H9 (cell line): Measurements from ENCODE around the gene OTX2. TPM values are rescaled to one million over a fixed set of nuclear protein-coding genes. Genes with fewer than 3 reads are reported as not detected.

Experiments
- DNase-seq: peaks from one replicate; pipeline ENCODE4 v3.0.0-alpha.2; 2017
- H2AFZ ChIP-seq: one replicate; pipeline ENCODE4 v1.6.1; 2013; ENCODE audit warnings: mild to moderate bottlenecking, low read length, control low read depth, moderate library complexity
- H2AK5ac ChIP-seq: 2 replicates; pipeline ENCODE4 v1.6.1; 2013; ENCODE audit warnings: low read length, control low read depth, mixed read lengths; ENCODE audit not compliant: insufficient read length
- H2BK120ac ChIP-seq: one replicate; pipeline ENCODE4 v1.6.1; 2013; ENCODE audit warnings: low read depth, mild to moderate bottlenecking, low read length, control low read depth, inconsistent platforms; ENCODE audit not compliant: poor library complexity, severe bottlenecking
- H2BK12ac ChIP-seq: 2 replicates; pipeline ENCODE4 v1.6.1; 2013; ENCODE audit warnings: low read length, control low read depth, mixed read lengths, low read depth; ENCODE audit not compliant: insufficient read length
- H2BK15ac ChIP-seq: 2 replicates; pipeline ENCODE4 v1.6.1; 2013; ENCODE audit warnings: low read depth, low read length, control low read depth
- H2BK20ac ChIP-seq: one replicate; pipeline ENCODE4 v1.6.1; 2013; ENCODE audit warnings: low read depth, mild to moderate bottlenecking, low read length, control low read depth, inconsistent platforms; ENCODE audit not compliant: poor library complexity, severe bottlenecking
- H2BK5ac ChIP-seq: 2 replicates; pipeline ENCODE4 v1.6.1; 2013; ENCODE audit warnings: low read length, control low read depth, mixed read lengths; ENCODE audit not compliant: insufficient read length
- H3K14ac ChIP-seq: 2 replicates; pipeline ENCODE4 v1.6.1; 2013; ENCODE audit warnings: low read length, control low read depth; ENCODE audit not compliant: insufficient read depth
- H3K18ac ChIP-seq: 2 replicates; pipeline ENCODE4 v1.6.1; 2013; ENCODE audit warnings: low read depth, mild to moderate bottlenecking, mixed read lengths, low read length, control low read depth; ENCODE audit not compliant: insufficient read length
- H3K23ac ChIP-seq: 2 replicates; pipeline ENCODE4 v1.6.1; 2013; ENCODE audit warnings: low read length, control low read depth, mixed read lengths, low read depth; ENCODE audit not compliant: insufficient read length
- H3K23me2 ChIP-seq: 2 replicates; pipeline ENCODE4 v1.6.1; 2013; ENCODE audit warnings: low read depth, mild to moderate bottlenecking, mixed read lengths, low read length, control low read depth; ENCODE audit not compliant: insufficient read length, poor library complexity, severe bottlenecking
- H3K27ac ChIP-seq: 2 replicates; pipeline ENCODE4 v1.5.1; 2013; ENCODE audit warnings: low read length, control low read depth, mixed read lengths, low read depth; ENCODE audit not compliant: insufficient read length
- H3K27me3 ChIP-seq: 2 replicates; pipeline ENCODE4 v1.6.1; 2013; ENCODE audit warnings: low read length, control low read depth, inconsistent platforms; ENCODE audit not compliant: insufficient read depth
- H3K4ac ChIP-seq: 2 replicates; pipeline ENCODE4 v1.6.1; 2013; ENCODE audit warnings: low read depth, mild to moderate bottlenecking, control low read depth, inconsistent platforms, low read length, moderate library complexity
- H3K4me1 ChIP-seq: 2 replicates; pipeline ENCODE4 v1.6.1; 2013; ENCODE audit warnings: low read length, control low read depth, inconsistent platforms; ENCODE audit not compliant: insufficient read depth
- H3K4me2 ChIP-seq: 2 replicates; pipeline ENCODE4 v1.6.1; 2013; ENCODE audit warnings: low read length, control low read depth, mixed read lengths; ENCODE audit not compliant: insufficient read length, insufficient read depth
- H3K56ac ChIP-seq: 2 replicates; pipeline ENCODE4 v1.6.1; 2013; ENCODE audit warnings: low read depth, mild to moderate bottlenecking, mixed read lengths, low read length, control low read depth; ENCODE audit not compliant: insufficient read length
- H3K79me1 ChIP-seq: 2 replicates; pipeline ENCODE4 v1.6.1; 2013; ENCODE audit warnings: low read depth, mild to moderate bottlenecking, moderate library complexity, low read length, control low read depth, inconsistent platforms; ENCODE audit not compliant: insufficient read depth, poor library complexity, severe bottlenecking
- H3K79me2 ChIP-seq: 2 replicates; pipeline ENCODE4 v1.6.1; 2013; ENCODE audit warnings: low read length, control low read depth, inconsistent platforms; ENCODE audit not compliant: insufficient read depth
- H3K9ac ChIP-seq: 2 replicates; pipeline ENCODE4 v1.6.1; 2013; ENCODE audit warnings: low read length, control low read depth, mixed read lengths; ENCODE audit not compliant: insufficient read length; ENCODE audit errors: extremely low read depth
- H3K9me3 ChIP-seq: one replicate; pipeline ENCODE4 v1.6.1; 2013; ENCODE audit warnings: low read depth, low read length, inconsistent platforms; ENCODE audit not compliant: control insufficient read depth
- H3T11ph ChIP-seq: one replicate; pipeline ENCODE4 v1.6.1; 2013; ENCODE audit warnings: mild to moderate bottlenecking, low read length, control low read depth, inconsistent platforms
- H4K20me1 ChIP-seq: one replicate; pipeline ENCODE4 v1.6.1; 2013; ENCODE audit not compliant: control insufficient read depth, insufficient read length, insufficient read depth
- H4K5ac ChIP-seq: 2 replicates; pipeline ENCODE4 v1.6.1; 2013; ENCODE audit warnings: low read depth, mild to moderate bottlenecking, mixed read lengths, low read length, control low read depth; ENCODE audit not compliant: insufficient read length
- H4K8ac ChIP-seq: replicated peaks from 2 replicates; pipeline ENCODE4 v1.6.1; 2013; ENCODE audit warnings: low read length, control low read depth, mixed read lengths, low read depth; ENCODE audit not compliant: insufficient read length
- H4K91ac ChIP-seq: 2 replicates; pipeline ENCODE4 v1.6.1; 2013; ENCODE audit warnings: low read depth, mild to moderate bottlenecking, moderate library complexity, mixed read lengths, low read length, control low read depth; ENCODE audit not compliant: insufficient read length
- H3K27ac Mint-ChIP-seq, 3 experiments: 2 replicates in 2 of 3; 3 replicates in 1 of 3; pipeline ENCODE4 v1.8.0; 2020 to 2021; ENCODE audit warnings: mixed read lengths in 3 of 3, mild to moderate bottlenecking in 1 of 3, moderate library complexity in 1 of 3
- H3K27me3 Mint-ChIP-seq: 2 replicates; pipeline ENCODE4 v1.8.0; 2021; ENCODE audit warnings: low read depth, mild to moderate bottlenecking, moderate library complexity, mixed read lengths
- H3K36me3 Mint-ChIP-seq, 3 experiments: 2 replicates in 2 of 3; 3 replicates in 1 of 3; pipeline ENCODE4 v1.8.0; 2020 to 2021; ENCODE audit warnings: low read depth in 3 of 3, mixed read lengths in 3 of 3; ENCODE audit not compliant: insufficient read depth in 1 of 3
- H3K4me1 Mint-ChIP-seq, 2 experiments: 2 replicates each; pipeline ENCODE4 v1.8.0; 2020; ENCODE audit warnings: mixed read lengths in 2 of 2
- H3K4me3 Mint-ChIP-seq, 2 experiments: 2 replicates in 1 of 2; 3 replicates in 1 of 2; pipeline ENCODE4 v1.8.0; 2020 to 2021; ENCODE audit warnings: mild to moderate bottlenecking in 2 of 2, mixed read lengths in 2 of 2, moderate library complexity in 1 of 2
- H3K9me3 Mint-ChIP-seq, 2 experiments: 2 replicates in 1 of 2; 3 replicates in 1 of 2; pipeline ENCODE4 v1.8.0; 2020; ENCODE audit warnings: mild to moderate bottlenecking in 2 of 2, mixed read lengths in 2 of 2, moderate library complexity in 1 of 2
- CTCF ChIP-seq: fragments of 200-600 bp; sonication (generic); conservative IDR thresholded peaks from 3 replicates; pipeline ENCODE4 v1.8.0; 2021; ENCODE audit warnings: antibody characterized with exemption, mild to moderate bottlenecking
- WGBS: extraction: QIAGEN DNeasy Blood & Tissue Kit; methylation state at CpG from one replicate; pipeline ENCODE4 v1.1.7; 2013; ENCODE audit warnings: missing lambda C conversion rate, low lambda C conversion rate, mixed read lengths; ENCODE audit not compliant: insufficient read length; ENCODE audit errors: extremely low coverage; 5-methylcytosine and 5-hydroxymethylcytosine counted together
- total RNA-seq: library from RNA; stranded (reverse); gene quantifications from 2 replicates; pipeline ENCODE4 v1.2.1, GENCODE V29; 2021

The OTX2 gene
- total RNA-seq, 1 experiment from 2014 or later = 193 TPM

GRCh38 chr14:56811593-56812363, 1.5 kb upstream of the OTX2 start:
- Histone ChIP-seq H2BK12ac (no peak overlapping the region), H4K91ac (no peak overlapping the region), H4K8ac (no peak overlapping the region), H2BK120ac (no peak overlapping the region), H4K5ac (no peak overlapping the region), H2AFZ (no peak overlapping the region), H3K79me1 (no peaks in the 10 kb centered on the region), H3K4me1 (peaks cover 9% of the 10 kb centered on the region), H3K56ac (no peak overlapping the region), H2BK5ac (no peak overlapping the region), H2AK5ac (no peak overlapping the region), H3K27me3 (peaks cover 71% of the 10 kb centered on the region), H3T11ph (no peak overlapping the region), H3K9ac (no peak overlapping the region), H4K20me1 (no peaks in the 10 kb centered on the region), H3K4me2 (peak overlapping the region; percentile 31), H2BK15ac (no peak overlapping the region; the same call in 1 of the 2 replicates), H3K18ac (no peak overlapping the region), H3K79me2 (no peaks in the 10 kb centered on the region), H3K4ac (no peak overlapping the region), H3K23ac (no peak overlapping the region), H3K23me2 (peaks cover 49% of the 10 kb centered on the region), H3K27ac (no peak overlapping the region), H3K9me3 (no peaks in the 10 kb centered on the region), H3K14ac (no peak overlapping the region), H2BK20ac (no peak overlapping the region)
- peaks cover 64 to 73% of the 10 kb centered on the region in 2 experiments for H3K4me1 Mint-ChIP-seq
- peak overlapping the region in 1 of 3 experiments; percentile 85; a peak in 1 of 7 replicates for H3K27ac Mint-ChIP-seq
- H3K9me3 Mint-ChIP-seq = peaks cover 0 to 6% of the 10 kb centered on the region in 2 experiments; a peak in 1 of 5 replicates
- peaks cover 0 to 26% (median 12%) of the 10 kb centered on the region in 3 experiments; a peak in 4 of 7 replicates for H3K36me3 Mint-ChIP-seq
- no peak for TF ChIP-seq CTCF
- DNase-seq = peak; percentile 74
- peak overlapping the region; percentile 85 to 97 for H3K4me3 Mint-ChIP-seq
- peaks cover 84% of the 10 kb centered on the region for H3K27me3 Mint-ChIP-seq
- no CpG with 5 or more reads among the region's 39 CpGs for WGBS
